Activated naive CD8-positive, alpha-beta T cell treated with anti-CD3 and anti-CD28 coated beads, Interleukin-2, amount 50 U/mL, for 16 hours (primary cell): ENCODE results near the gene MBOAT1.

Source experiments
- DNase-seq: peaks from one replicate; pipeline ENCODE4 v3.0.0-alpha.2; 2020; ENCODE audit warnings: low read depth, low spot score

Gene MBOAT1

DNA sequence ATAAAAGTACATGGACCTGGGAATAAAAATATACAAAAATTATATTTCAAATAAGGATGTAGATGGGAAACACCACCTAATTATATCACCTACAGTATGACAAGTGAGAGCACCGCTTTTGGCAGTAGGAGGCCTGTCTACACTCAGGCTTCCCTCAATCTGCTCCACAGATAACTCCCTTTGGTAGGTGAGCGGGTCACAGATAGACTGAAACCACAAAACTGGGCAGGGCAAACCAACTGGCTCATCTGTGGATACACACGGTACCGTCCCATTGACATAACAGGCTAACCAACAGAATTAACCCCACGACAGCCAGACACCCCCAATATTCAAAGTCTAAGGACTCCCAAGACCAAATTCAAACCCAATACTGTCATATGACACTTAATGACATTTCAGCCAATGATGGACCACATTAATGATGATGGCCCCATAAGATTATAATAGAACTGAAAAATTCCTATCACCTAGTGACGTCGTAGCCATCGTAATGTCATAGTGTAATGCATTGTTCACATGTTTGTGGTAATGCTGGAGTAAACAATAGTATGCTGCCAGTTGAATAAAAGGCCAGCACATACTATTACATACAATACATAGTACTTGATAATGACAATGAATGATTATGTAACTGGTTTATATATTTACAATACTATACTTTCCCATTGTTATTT is 109.7 kb downstream of the MBOAT1 start:
- DNase-seq, result no peak

GRCh38 chr6:20099156-20099555 is 113.1 kb downstream of the MBOAT1 start:
- DNase-seq, result no peak

GRCh38 chr6:20098267-20098876 is 113.9 kb downstream of the MBOAT1 start:
- DNase-seq, result no peak

DNA sequence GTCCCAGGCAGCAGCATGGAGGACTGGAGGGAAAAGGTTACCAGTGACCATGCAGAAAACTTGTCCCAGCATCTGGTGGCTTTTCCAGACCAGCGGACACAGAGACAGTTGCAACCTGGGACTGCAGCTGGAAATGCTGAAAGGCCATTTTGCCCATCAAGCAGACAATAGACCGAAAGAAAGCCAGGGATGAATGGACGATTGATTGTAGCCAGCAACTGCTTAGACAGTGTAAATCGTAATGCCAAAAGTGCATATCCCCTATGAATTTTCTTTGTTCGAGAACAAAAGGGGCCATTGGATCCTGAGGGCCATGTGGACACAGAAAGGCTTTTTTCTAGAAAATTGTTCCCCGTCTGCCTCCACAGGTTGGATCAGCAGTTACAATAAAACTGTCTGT is 115.7 kb downstream of the MBOAT1 start:
- DNase-seq, result no peak

DNA sequence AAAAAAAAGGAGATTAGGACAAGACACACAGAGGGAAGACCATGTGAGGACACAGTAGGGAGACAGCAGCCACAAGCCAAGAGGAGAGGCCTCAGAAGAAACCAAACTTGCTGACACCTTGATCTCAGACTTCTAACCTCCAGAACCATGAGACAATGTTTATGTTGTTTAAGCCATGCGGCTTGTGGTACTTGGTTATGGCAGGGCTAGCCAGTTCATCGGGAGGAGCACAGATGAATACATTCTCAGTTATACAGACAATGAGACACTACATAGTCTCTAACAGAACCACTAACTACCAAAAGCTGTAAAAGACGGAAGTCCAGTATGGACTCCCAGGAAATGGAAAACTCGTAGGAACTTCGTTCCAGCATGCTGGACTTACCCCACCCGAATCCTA is 116.8 kb downstream of the MBOAT1 start:
- DNase-seq, result no peak

GRCh38 chr6:20092071-20092566 is 120.2 kb downstream of the MBOAT1 start:
- no peak for DNase-seq

DNA sequence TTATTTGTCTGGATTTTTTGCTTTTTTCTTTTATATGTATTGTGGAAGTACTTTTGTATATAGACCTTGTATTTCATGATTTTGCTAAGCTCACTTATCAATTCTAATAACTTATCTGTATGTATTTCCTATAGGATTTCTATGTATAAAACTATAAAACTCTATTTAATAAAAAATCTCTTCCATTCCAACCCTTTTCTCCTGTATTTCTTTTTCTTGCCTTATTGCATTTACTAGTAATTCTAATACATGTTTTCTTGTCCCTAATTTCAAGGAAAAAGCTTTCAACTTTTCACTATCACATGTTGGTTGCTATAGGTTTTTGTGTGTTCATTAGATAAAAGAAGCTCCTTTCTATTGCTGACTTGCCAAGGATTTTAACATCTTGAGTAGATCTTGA is 125.3 kb downstream of the MBOAT1 start:
- DNase-seq, result no peak

DNA sequence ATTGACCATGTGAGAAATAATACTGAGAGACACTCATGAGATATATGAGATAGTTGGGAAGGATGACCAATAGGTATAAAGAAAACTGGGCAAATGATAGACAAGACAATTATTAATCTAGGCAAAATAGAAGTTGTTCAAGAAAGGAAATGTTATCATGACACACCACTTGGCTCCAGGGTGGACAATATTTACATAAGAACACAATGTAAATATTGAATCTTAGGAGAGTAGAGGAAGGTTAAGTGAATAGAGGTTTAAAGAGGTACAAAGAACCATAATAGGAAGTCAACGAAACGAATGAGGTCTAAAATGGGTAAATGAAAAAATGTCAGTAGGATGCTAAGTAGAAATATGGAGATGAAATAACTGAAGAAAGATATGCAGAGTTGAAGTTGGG is 126.5 kb downstream of the MBOAT1 start:
- DNase-seq, result no peak

GRCh38 chr6:20084411-20084810 is 127.9 kb downstream of the MBOAT1 start:
- no peak for DNase-seq

DNA sequence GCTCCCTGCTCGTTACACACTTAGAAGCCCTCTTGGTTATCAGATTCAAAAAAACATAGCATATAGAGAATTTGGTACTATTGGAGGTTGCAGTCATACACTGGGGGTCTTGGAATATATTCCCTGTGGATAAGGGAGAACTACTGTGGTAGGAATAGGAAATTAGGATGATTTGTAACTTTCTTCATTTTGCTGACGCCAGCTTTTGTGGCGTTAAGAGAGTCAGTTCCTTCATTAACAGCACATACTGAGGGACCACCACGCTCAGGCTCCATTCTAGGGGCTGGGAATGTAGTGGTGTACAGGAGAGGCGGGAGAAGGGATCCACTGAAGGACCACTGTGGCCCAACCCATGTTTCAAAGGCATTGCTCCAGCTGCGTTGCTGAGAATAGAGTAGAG is 140.3 kb downstream of the MBOAT1 start:
- no peak for DNase-seq

DNA sequence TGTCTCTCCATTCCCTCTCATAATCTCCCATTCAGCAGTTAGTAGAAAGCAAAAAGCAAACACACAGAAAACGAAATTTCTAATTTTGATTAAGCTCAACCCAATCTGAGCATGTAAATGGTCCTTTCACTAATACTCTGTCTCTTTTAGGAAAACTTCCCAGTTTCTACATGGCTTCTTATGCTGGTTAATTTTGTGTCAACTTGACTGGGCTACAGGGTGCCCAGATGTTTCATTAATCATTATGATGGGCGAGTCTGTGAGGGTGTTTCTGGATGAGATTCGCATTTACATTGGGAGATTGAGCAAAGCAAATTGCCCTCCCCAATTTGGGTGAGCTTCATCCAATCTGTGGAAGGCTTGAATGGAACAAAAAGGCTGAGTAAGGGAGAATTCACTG is 142.2 kb downstream of the MBOAT1 start:
- DNase-seq, result no peak

GRCh38 chr6:20069021-20069522 is 143.2 kb downstream of the MBOAT1 start:
- no peak for DNase-seq

GRCh38 chr6:20068421-20068988 is 143.8 kb downstream of the MBOAT1 start:
- no peak for DNase-seq

DNA sequence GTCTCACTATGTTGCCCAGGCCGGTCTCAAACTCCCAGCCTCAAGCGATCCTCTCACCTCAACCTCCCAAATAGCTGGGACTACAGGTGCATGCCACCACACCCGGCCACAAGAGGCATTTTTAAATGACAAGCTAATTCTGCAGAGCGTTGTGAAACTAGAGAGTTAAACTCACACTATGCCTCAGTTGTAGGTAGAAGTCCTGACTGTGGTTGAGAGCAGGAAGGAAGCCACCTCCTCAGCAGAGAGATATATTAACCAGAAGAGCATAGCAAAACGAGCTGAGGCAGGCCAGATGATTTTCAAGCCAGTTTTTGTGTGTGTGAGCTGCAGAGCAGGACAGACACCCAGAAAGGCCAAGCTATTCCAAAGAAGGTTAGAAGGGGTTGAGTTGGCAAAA is 150.3 kb downstream of the MBOAT1 start:
- DNase-seq, result no peak

DNA sequence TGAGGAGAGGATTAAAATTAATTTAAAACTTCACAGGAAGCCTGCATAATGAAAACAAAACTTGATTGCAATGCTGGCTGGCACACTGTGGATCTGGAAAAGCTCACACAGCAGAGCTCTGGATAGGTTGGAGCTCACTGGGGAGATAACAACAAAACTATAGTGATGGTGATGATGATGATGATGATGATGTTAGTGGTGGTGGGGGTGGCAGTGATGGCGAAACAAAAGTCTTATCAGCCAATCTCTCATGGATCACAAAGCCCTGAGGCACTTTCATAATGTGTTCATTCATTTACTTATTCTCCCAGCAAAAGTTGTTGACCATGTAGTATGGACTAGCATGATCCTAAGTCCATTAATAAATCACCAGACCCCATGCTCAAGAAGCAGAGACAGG is 152.0 kb downstream of the MBOAT1 start:
- no peak for DNase-seq

DNA sequence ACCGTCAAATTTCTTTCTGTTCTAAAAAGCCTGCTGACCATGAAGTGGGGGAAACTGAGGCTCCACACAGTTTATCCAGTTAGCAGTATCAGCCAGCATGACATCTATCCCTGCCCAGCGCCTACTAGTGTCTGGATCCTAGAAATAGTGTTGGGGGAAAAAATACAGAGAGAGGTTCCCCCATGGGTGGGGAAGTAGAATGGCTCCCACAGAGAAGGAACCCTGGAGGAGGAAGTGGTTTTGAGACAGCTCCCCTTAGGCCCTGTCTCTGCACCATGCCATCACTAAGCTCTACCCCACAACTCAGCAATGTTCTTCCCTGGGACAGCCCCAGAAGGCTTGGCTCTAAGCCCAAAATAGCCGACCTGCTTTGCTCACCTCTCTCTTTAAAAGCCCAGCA is 153.4 kb downstream of the MBOAT1 start:
- DNase-seq, result no peak

GRCh38 chr6:20058121-20058905 is 154.0 kb downstream of the MBOAT1 start:
- no peak for DNase-seq

GRCh38 chr6:20056350-20056992 is 155.8 kb downstream of the MBOAT1 start:
- no peak for DNase-seq

DNA sequence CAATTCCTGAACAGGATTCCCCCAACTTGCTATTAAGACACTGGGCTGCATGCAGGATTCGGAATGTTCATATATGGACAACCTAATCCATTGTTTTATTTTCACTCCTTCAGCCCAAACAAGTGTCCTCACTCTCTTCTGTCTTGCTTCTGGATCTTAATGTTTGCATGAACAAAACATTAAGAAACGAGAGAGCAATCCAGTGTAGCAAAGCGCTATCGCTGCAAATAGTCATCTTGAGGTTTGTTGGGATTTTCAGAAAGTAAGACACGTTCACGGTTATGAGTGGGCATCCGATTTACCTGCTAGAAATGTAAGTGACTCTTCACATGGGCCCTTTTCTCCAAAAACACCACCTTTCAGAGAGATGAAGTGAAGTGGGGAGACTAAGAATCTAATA is 156.4 kb downstream of the MBOAT1 start:
- DNase-seq, result no peak
